H1 (cell line): ENCODE measurements around the gene FGF19. TPM values are rescaled to one million over a fixed set of nuclear protein-coding genes. Genes with fewer than 3 reads are reported as not detected.

ENCODE experiments used
- POLR2A ChIP-seq, 2 experiments: IDR thresholded peaks; 1 replicate in 1 of 2; 2 replicates in 1 of 2; pipeline ENCODE4 v1.6.1; 2011; ENCODE audit warnings: low read depth in 2 of 2, low read length in 2 of 2, mild to moderate bottlenecking in 2 of 2; ENCODE audit errors: control extremely low read depth in 1 of 2
- POLR2AphosphoS5 ChIP-seq: IDR thresholded peaks from 2 replicates; pipeline ENCODE4 v1.6.1; 2011; ENCODE audit warnings: low read depth, low read length
- SIN3A ChIP-seq, 2 experiments: IDR thresholded peaks in 1 of 2; conservative IDR thresholded peaks in 1 of 2; 2 replicates each; pipeline ENCODE4 v1.6.1; 2011 to 2012; ENCODE audit warnings: low read length in 2 of 2, improper control_type of control experiment in 1 of 2, low read depth in 1 of 2, mild to moderate bottlenecking in 1 of 2
- SIRT6 ChIP-seq: IDR thresholded peaks from one replicate; pipeline ENCODE4 v1.7.1; 2012; ENCODE audit warnings: low read length, inconsistent platforms
- SP2 ChIP-seq: IDR thresholded peaks from 2 replicates; pipeline ENCODE4 v1.6.1; 2012; ENCODE audit warnings: mild to moderate bottlenecking, low read length, inconsistent platforms
- polyA plus RNA-seq, 7 experiments: library from polyadenylated mRNA; depleted of rRNA in 3 of 7; stranded (reverse) in 5 of 7; unstranded in 2 of 7; fragments of >200 nt in 5 of 7; fragments of 200-250 nt in 2 of 7; gene quantifications; 1 replicate in 5 of 7; 2 replicates in 1 of 7; 4 replicates in 1 of 7; pipeline versions ENCODE4 v1.2.1 to v1.2.3, GENCODE V29; 2011 to 2013; ENCODE audit warnings: missing spikeins in 2 of 7, mixed read lengths in 2 of 7
- total RNA-seq: library from RNA; stranded (reverse); fragmentation: NEBNext Ultra II Directional; extraction: Animal tissue kit (Norgen Biotek cat#: 25700); gene quantifications from 2 replicates; pipeline ENCODE4 v1.2.1, GENCODE V29; 2021

The FGF19 gene
- total and polyA plus RNA-seq, 2 of the 8 experiments (the other 6 are each of a cell fraction or from before 2014, with no cell fraction given), result 9.6 to 14.8 TPM

GRCh38 chr11:69657456-69657910 is 46.3 kb downstream of the FGF19 start (continued):
- no peak for TF ChIP-seq SP2
- no peak for TF ChIP-seq POLR2AphosphoS5
- no peak for TF ChIP-seq SIN3A (conservative IDR thresholded peaks at IDR 0.05 in 1 of 2, IDR thresholded peaks at IDR 0.05 in 1 of 2; ENCODE audit: low read depth in 1 of 2, low read length in 2 of 2)
- TF ChIP-seq POLR2A (IDR thresholded peaks at IDR 0.05; ENCODE audit: control extremely low read depth in 1 of 2, low read depth in 2 of 2, low read length in 2 of 2), result no peak
- TF ChIP-seq SIRT6, result no peak
